MM.1S (cell line): ENCODE measurements around the gene FOXB2.
"Not testable (repeated sequence)": the region's sequence is repeated elsewhere in the genome, so short reads cannot be mapped to it uniquely, and the experiment has no call there.

Experiments
- CTCF ChIP-seq: fragments of 300-600 bp; sonication (generic); IDR thresholded peaks from 2 replicates; pipeline ENCODE4 v1.5.1; 2016; ENCODE audit warnings: antibody characterized with exemption, low read length, mixed read lengths
- EZH2 ChIP-seq: fragments of 300-600 bp; sonication (generic); optimal IDR thresholded peaks from 2 replicates; pipeline ENCODE3; 2017; ENCODE audit warnings: low read depth, mild to moderate bottlenecking, antibody characterized with exemption, low read length, mixed read lengths

GRCh38 chr9:77043743-77044142, 24.3 kb downstream of the FOXB2 start:
- TF ChIP-seq EZH2, CTCF: not testable (repeated sequence)
